H1 (cell line): Measurements from ENCODE around the gene PABPN1. TPM values are rescaled to one million over a fixed set of nuclear protein-coding genes. Genes with fewer than 3 reads are reported as not detected.

Experiments
- CTCF ChIA-PET: fragments of 300-600 bp; sonication (Branson Sonifier 250); formaldehyde crosslinking; loops from one replicate; lab custom pipeline; 2021; ENCODE audit not compliant: partially characterized antibody; lab: Charles Lee
- POLR2A ChIA-PET: fragments of 300-600 bp; sonication (Branson Sonifier 250); formaldehyde crosslinking; loops from one replicate; lab custom pipeline; 2021; ENCODE audit warnings: inconsistent platforms; ENCODE audit not compliant: partially characterized antibody; lab: Charles Lee
- DNase-seq, 2 experiments: peaks; one replicate each; pipeline versions ENCODE4 v3.0.0 to v3.0.0-alpha.2; 2010 to 2022; ENCODE audit warnings: low spot score in 2 of 2, low read depth in 1 of 2, mixed read lengths in 1 of 2
- FAIRE-seq: peaks from 2 replicates; lab custom pipeline; 2011; peaks lifted over from hg19 to GRCh38; lab: Jason Lieb, UNC
- H2AFZ ChIP-seq: 2 replicates; pipeline ENCODE4 v1.8.1; 2012; ENCODE audit warnings: low read length, inconsistent platforms
- H2AK5ac ChIP-seq: 2 replicates; pipeline ENCODE4 v1.6.1; 2013; ENCODE audit warnings: low read depth, low read length
- H2BK120ac ChIP-seq: replicated peaks from 2 replicates; pipeline ENCODE3; 2013; ENCODE audit warnings: low read depth, low read length, inconsistent platforms
- H2BK12ac ChIP-seq: 2 replicates; pipeline ENCODE4 v1.6.1; 2013; ENCODE audit warnings: low read depth, low read length
- H2BK15ac ChIP-seq: 2 replicates; pipeline ENCODE4 v1.6.1; 2013; ENCODE audit warnings: low read length
- H2BK20ac ChIP-seq: 2 replicates; pipeline ENCODE4 v1.6.1; 2013; ENCODE audit warnings: low read length
- H2BK5ac ChIP-seq: 2 replicates; pipeline ENCODE4 v1.6.1; 2013; ENCODE audit warnings: low read depth, low read length
- H3K14ac ChIP-seq: 2 replicates; pipeline ENCODE4 v1.6.1; 2013; ENCODE audit warnings: inconsistent platforms; ENCODE audit not compliant: insufficient read length
- H3K18ac ChIP-seq: 2 replicates; pipeline ENCODE4 v1.6.1; 2013; ENCODE audit warnings: low read length; ENCODE audit errors: extremely low read depth
- H3K23ac ChIP-seq: 2 replicates; pipeline ENCODE4 v1.6.1; 2013; ENCODE audit warnings: inconsistent platforms; ENCODE audit not compliant: insufficient read length
- H3K23me2 ChIP-seq: 2 replicates; pipeline ENCODE4 v1.6.1; 2013; ENCODE audit warnings: low read depth, low read length
- H3K27ac ChIP-seq: 2 replicates; pipeline ENCODE4 v1.6.1; 2011; ENCODE audit warnings: low read depth, low read length, inconsistent platforms
- H3K27me3 ChIP-seq, 4 experiments: replicated peaks in 1 of 4; 1 replicate in 1 of 4; 2 replicates in 3 of 4; pipeline versions ENCODE4 v1.6.1 to v1.8.1; 2011 to 2013; ENCODE audit warnings: low read length in 3 of 4, mild to moderate bottlenecking in 3 of 4, inconsistent platforms in 2 of 4, mixed read lengths in 2 of 4, moderate library complexity in 1 of 4; ENCODE audit not compliant: control insufficient read depth in 3 of 4, insufficient read depth in 3 of 4; ENCODE audit errors: extremely low read depth in 1 of 4
- H3K36me3 ChIP-seq, 4 experiments: 2 replicates each; pipeline versions ENCODE4 v1.6.1 to v1.8.1; 2011 to 2013; ENCODE audit warnings: mild to moderate bottlenecking in 4 of 4, low read length in 3 of 4, moderate library complexity in 2 of 4, control low read depth in 1 of 4, inconsistent platforms in 1 of 4; ENCODE audit not compliant: insufficient read depth in 4 of 4, control insufficient read depth in 2 of 4
- H3K4ac ChIP-seq: replicated peaks from 2 replicates; pipeline ENCODE3; 2013; ENCODE audit warnings: low read length, low read depth, mixed read lengths, inconsistent platforms; ENCODE audit not compliant: insufficient read length
- H3K4me1 ChIP-seq, 4 experiments: replicated peaks in 1 of 4; 1 replicate in 1 of 4; 2 replicates in 3 of 4; pipeline versions ENCODE4 v1.6.1 to v1.8.1; 2011 to 2013; ENCODE audit warnings: low read length in 3 of 4, inconsistent platforms in 2 of 4, mixed read lengths in 1 of 4; ENCODE audit not compliant: insufficient read depth in 4 of 4, control insufficient read depth in 3 of 4
- H3K4me2 ChIP-seq, 2 experiments: 2 replicates each; pipeline versions ENCODE4 v1.6.1 to v1.8.1; 2011 to 2013; ENCODE audit warnings: low read depth in 2 of 2, low read length in 2 of 2, control low read depth in 1 of 2, inconsistent platforms in 1 of 2, mild to moderate bottlenecking in 1 of 2; ENCODE audit not compliant: insufficient read depth in 1 of 2
- H3K4me3 ChIP-seq, 4 experiments: fragments of 200-600, 300-600 bp in 1 of 4; sonication (generic), shearing (Covaris generic), sonication (Bioruptor Twin) in 1 of 4; 2 replicates each; pipeline versions ENCODE4 v1.5.1 to v1.8.1; 2011 to 2016; ENCODE audit warnings: low read length in 4 of 4, low read depth in 3 of 4, control low read depth in 2 of 4, inconsistent platforms in 2 of 4, mild to moderate bottlenecking in 2 of 4, mixed read lengths in 1 of 4, moderate library complexity in 1 of 4; ENCODE audit not compliant: insufficient read depth in 2 of 4; ENCODE audit errors: extremely low read depth in 1 of 4
- H3K56ac ChIP-seq: replicated peaks from 2 replicates; pipeline ENCODE3; 2013; ENCODE audit warnings: low read depth, mild to moderate bottlenecking, mixed read lengths, low read length, inconsistent platforms; ENCODE audit not compliant: insufficient read length
- H3K79me1 ChIP-seq: 2 replicates; pipeline ENCODE4 v1.6.1; 2013; ENCODE audit warnings: low read depth, low read length, control low read depth
- H3K79me2 ChIP-seq, 2 experiments: 2 replicates each; pipeline versions ENCODE4 v1.6.1 to v1.8.1; 2012 to 2013; ENCODE audit warnings: low read length in 2 of 2, mild to moderate bottlenecking in 2 of 2, inconsistent platforms in 1 of 2; ENCODE audit not compliant: insufficient read depth in 2 of 2, control insufficient read depth in 1 of 2
- H3K9ac ChIP-seq, 4 experiments: replicated peaks in 1 of 4; 1 replicate in 1 of 4; 2 replicates in 3 of 4; pipeline versions ENCODE4 v1.6.1 to v1.8.1; 2011 to 2013; ENCODE audit warnings: low read depth in 3 of 4, low read length in 3 of 4, control low read depth in 2 of 4, mild to moderate bottlenecking in 2 of 4, moderate library complexity in 2 of 4, inconsistent platforms in 1 of 4; ENCODE audit errors: extremely low read depth in 1 of 4
- H3K9me3 ChIP-seq, 2 experiments: 2 replicates each; pipeline versions ENCODE4 v1.6.1 to v1.8.1; 2012 to 2013; ENCODE audit warnings: mild to moderate bottlenecking in 2 of 2, moderate library complexity in 2 of 2, control low read depth in 1 of 2, inconsistent platforms in 1 of 2, low read depth in 1 of 2, low read length in 1 of 2, mixed read lengths in 1 of 2; ENCODE audit not compliant: insufficient read depth in 2 of 2
- H4K20me1 ChIP-seq, 2 experiments: replicated peaks in 1 of 2; 2 replicates each; pipeline versions ENCODE3 to v1.8.1; 2011 to 2013; ENCODE audit warnings: inconsistent platforms in 2 of 2, low read length in 2 of 2, mild to moderate bottlenecking in 1 of 2; ENCODE audit not compliant: insufficient read depth in 2 of 2, control insufficient read depth in 1 of 2
- H4K5ac ChIP-seq: 2 replicates; pipeline ENCODE4 v1.6.1; 2013; ENCODE audit warnings: low read length, low read depth, mixed read lengths, inconsistent platforms; ENCODE audit not compliant: insufficient read length
- H4K8ac ChIP-seq: 2 replicates; pipeline ENCODE4 v1.8.0; 2013; ENCODE audit warnings: mild to moderate bottlenecking, moderate library complexity, low read length, inconsistent platforms; ENCODE audit not compliant: insufficient read depth; ENCODE audit errors: extremely low read depth
- H4K91ac ChIP-seq: replicated peaks from 2 replicates; pipeline ENCODE3; 2013; ENCODE audit warnings: low read length, mixed read lengths, inconsistent platforms; ENCODE audit not compliant: insufficient read length
- HDAC2 ChIP-seq, 2 experiments: fragments of 300-600 bp in 1 of 2; sonication (generic) in 1 of 2; IDR thresholded peaks; 2 replicates each; pipeline ENCODE4 v1.6.1; 2011 to 2012; ENCODE audit warnings: low read depth in 2 of 2, low read length in 2 of 2, mild to moderate bottlenecking in 2 of 2, moderate library complexity in 2 of 2, borderline replicate concordance in 1 of 2, inconsistent platforms in 1 of 2
- PHF8 ChIP-seq: fragments of 200-600 bp; sonication (generic); conservative IDR thresholded peaks from 2 replicates; pipeline ENCODE4 v1.7.1; 2012; ENCODE audit warnings: low read depth, mild to moderate bottlenecking, inconsistent platforms, low read length, moderate library complexity
- TAF1 ChIP-seq: IDR thresholded peaks from 2 replicates; pipeline ENCODE4 v1.6.1; 2011; ENCODE audit warnings: mild to moderate bottlenecking, low read depth, low read length
- WGBS, 2 experiments: shearing (Covaris generic) in 1 of 2; methylation state at CpG; one replicate each; pipeline versions ENCODE4 v1.1.6 to v1.1.7; 2013 to 2015; ENCODE audit warnings: low lambda C conversion rate in 2 of 2, mixed read lengths in 2 of 2, inconsistent platforms in 1 of 2, low coverage in 1 of 2, missing lambda C conversion rate in 1 of 2; ENCODE audit not compliant: insufficient replicate concordance in 2 of 2, insufficient coverage in 1 of 2, insufficient read length in 1 of 2; ENCODE audit errors: extremely low coverage in 1 of 2, missing lambda C conversion rate in 1 of 2; 5-methylcytosine and 5-hydroxymethylcytosine counted together
- polyA plus RNA-seq, 7 experiments: library from polyadenylated mRNA; depleted of rRNA in 3 of 7; stranded (reverse) in 5 of 7; unstranded in 2 of 7; fragments of >200 nt in 5 of 7; fragments of 200-250 nt in 2 of 7; gene quantifications; 1 replicate in 5 of 7; 2 replicates in 1 of 7; 4 replicates in 1 of 7; pipeline versions ENCODE4 v1.2.1 to v1.2.3, GENCODE V29; 2011 to 2013; ENCODE audit warnings: missing spikeins in 2 of 7, mixed read lengths in 2 of 7
- total RNA-seq: library from RNA; stranded (reverse); fragmentation: NEBNext Ultra II Directional; extraction: Animal tissue kit (Norgen Biotek cat#: 25700); gene quantifications from 2 replicates; pipeline ENCODE4 v1.2.1, GENCODE V29; 2021

Gene PABPN1
- total and polyA plus RNA-seq, 2 of the 8 experiments (the other 6 are each of a cell fraction or from before 2014, with no cell fraction given) = 300 to 331 TPM

DNA sequence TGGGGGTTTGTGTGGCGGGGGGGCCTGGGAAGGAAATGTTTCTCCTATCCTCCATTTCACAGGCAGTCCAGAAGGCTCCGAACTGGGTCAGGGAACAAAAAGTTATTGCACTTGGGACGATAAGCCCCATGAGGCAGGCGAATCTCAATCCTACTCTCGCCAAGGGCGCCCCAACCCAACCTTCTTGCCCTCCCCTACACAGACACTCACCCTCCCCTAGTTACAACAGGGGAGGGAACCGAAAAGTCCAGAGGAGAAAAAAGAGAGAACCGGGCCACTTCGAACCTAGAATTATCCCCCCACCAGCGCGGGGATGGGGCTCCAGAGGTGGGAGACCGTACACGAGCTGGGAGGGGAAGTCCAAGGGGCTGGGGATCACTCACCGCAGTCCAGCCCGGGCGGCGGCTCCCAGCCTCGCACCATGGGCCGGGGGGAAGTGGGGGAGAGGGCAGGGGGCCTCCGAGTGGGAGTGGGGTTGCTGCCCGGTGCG is 35.7 kb upstream of the PABPN1 start:
- Histone ChIP-seq H2AFZ (0 out of 2 replicates have a peak overlapping the region, but pooled peaks have one; percentile 10), H3K18ac (no peak overlapping the region; the same call in 1 of the 2 replicates), H4K8ac (peak overlapping the region; percentile 78; the same call in 1 of the 2 replicates), H3K9ac (peak overlapping the region; percentile 62 to 73 (median 65)), H3K4me3 (peak overlapping the region; percentile 69 to 98 (median 78)), H4K20me1 (peaks cover 2 to 8% of the 10 kb centered on the region in 2 experiments), H2BK12ac (no peak overlapping the region), H3K79me2 (peaks cover 0 to 5% of the 10 kb centered on the region in 2 experiments; a peak in 1 of 4 replicates), H3K56ac (no peak overlapping the region), H3K9me3 (no peaks in the 10 kb centered on the region), H2AK5ac (no peak overlapping the region), H3K79me1 (no peaks in the 10 kb centered on the region), H3K4me1 (no peaks in the 10 kb centered on the region; a peak in 1 of 7 replicates), H3K27me3 (peaks cover 8 to 26% (median 24%) of the 10 kb centered on the region in 4 experiments), H4K91ac (no peak overlapping the region), H3K23ac (no peak overlapping the region), H2BK120ac (no peak overlapping the region), H2BK5ac (no peak overlapping the region), H3K23me2 (peaks cover 7% of the 10 kb centered on the region; the same call in 1 of the 2 replicates), H3K27ac (no peak overlapping the region), H3K4ac (no peak overlapping the region), H4K5ac (no peak overlapping the region), H2BK20ac (no peak overlapping the region), H2BK15ac (no peak overlapping the region), H3K4me2 (peak overlapping the region; percentile 72 to 78), H3K14ac (no peak overlapping the region), H3K36me3 (no peaks in the 10 kb centered on the region)
- WGBS, 2 experiments = 1% methylated on average over 17 of the region's 22 CpGs; no CpG with 5 or more reads in 1 of the 2 experiments
- CTCF ChIA-PET = interaction anchor here (0.9 to 4.0 kb wide), 5 partner anchors 9 to 165 kb away, joined by 3 to 21 read pairs (median 5); no protein-coding TSS in a partner anchor
- FAIRE-seq (no peak), DNase-seq (no peak)
- POLR2A ChIA-PET = interaction anchor here (0.5 to 2.3 kb wide), 6 partner anchors 11 to 122 kb away, joined by 3 to 8 read pairs (median 5); partner anchors contain the start of genes BCL2L2 and PABPN1
- TF ChIP-seq PHF8 (peak; percentile 32; the same call in 1 of the 2 replicates), TAF1 (no peak), HDAC2 (IDR thresholded peaks at IDR 0.05; ENCODE audit: borderline replicate concordance in 1 of 2, low read depth in 2 of 2, low read length in 2 of 2) (0 out of 4 replicates have a peak, but pooled peaks of 1 of the 2 experiments have one; percentile 8)
